DND-41 (cell line): ENCODE measurements around the gene AUTS2.

Source experiments
- ATAC-seq: fragments of 200-7000 bp; cut with Tn5 transposase; 3 replicates; pipeline ENCODE4 v1.9.1; 2021; ENCODE audit warnings: low read depth; ENCODE audit not compliant: insufficient read depth
- DNase-seq: peaks from one replicate; pipeline ENCODE4 v3.0.0-alpha.2; 2020
- H2AFZ ChIP-seq: 2 replicates; pipeline ENCODE4 v1.6.0; 2012; ENCODE audit warnings: low read depth, low read length
- H3K27ac ChIP-seq: 2 replicates; pipeline ENCODE4 v1.5.1; 2012; ENCODE audit warnings: low read length, inconsistent platforms
- H3K27me3 ChIP-seq: fragments of 200-600 bp; sonication (generic); 2 replicates; pipeline ENCODE4 v1.6.0; 2012; ENCODE audit warnings: low read length, mild to moderate bottlenecking, inconsistent platforms; ENCODE audit not compliant: insufficient read depth, poor library complexity
- H3K36me3 ChIP-seq: 2 replicates; pipeline ENCODE4 v1.5.1; 2012; ENCODE audit warnings: low read length, inconsistent platforms; ENCODE audit not compliant: insufficient read depth
- H3K4me1 ChIP-seq: 2 replicates; pipeline ENCODE4 v1.5.1; 2012; ENCODE audit warnings: mild to moderate bottlenecking, low read length; ENCODE audit not compliant: insufficient read depth
- H3K4me2 ChIP-seq: 2 replicates; pipeline ENCODE4 v1.6.0; 2012; ENCODE audit warnings: mild to moderate bottlenecking, moderate library complexity, low read length, inconsistent platforms; ENCODE audit not compliant: insufficient read depth
- H3K4me3 ChIP-seq, 2 experiments: fragments of 200-600 bp in 1 of 2; shearing (Covaris generic) in 1 of 2; 2 replicates each; pipeline ENCODE4 v1.5.1; 2012 to 2016; ENCODE audit warnings: inconsistent platforms in 2 of 2, low read length in 2 of 2, mild to moderate bottlenecking in 2 of 2, low read depth in 1 of 2, moderate library complexity in 1 of 2
- H3K79me2 ChIP-seq: 2 replicates; pipeline ENCODE4 v1.6.0; 2012; ENCODE audit warnings: low read length, inconsistent platforms; ENCODE audit not compliant: insufficient read depth
- H3K9ac ChIP-seq: 2 replicates; pipeline ENCODE4 v1.6.0; 2012; ENCODE audit warnings: low read depth, mild to moderate bottlenecking, inconsistent platforms, low read length, moderate library complexity
- H3K9me3 ChIP-seq: 2 replicates; pipeline ENCODE4 v1.5.1; 2012; ENCODE audit warnings: low read length, moderate library complexity, mild to moderate bottlenecking, inconsistent platforms; ENCODE audit not compliant: insufficient read depth, severe bottlenecking
- H4K20me1 ChIP-seq: 2 replicates; pipeline ENCODE4 v1.6.0; 2012; ENCODE audit warnings: low read length; ENCODE audit not compliant: insufficient read depth
- EZH2 ChIP-seq: IDR thresholded peaks from 3 replicates; pipeline ENCODE4 v1.6.1; 2012; ENCODE audit warnings: borderline replicate concordance, low read depth, mild to moderate bottlenecking, moderate library complexity, low read length, inconsistent platforms; ENCODE audit not compliant: severe bottlenecking
- TF ChIP-seq, protein P1 (sequence below): IDR thresholded peaks from 2 replicates; pipeline ENCODE4 v1.5.1; 2012; ENCODE audit warnings: borderline replicate concordance, low read length, moderate library complexity, mild to moderate bottlenecking; ENCODE audit not compliant: poor library complexity, severe bottlenecking; ENCODE audit errors: extremely low read depth

The AUTS2 gene

DNA sequence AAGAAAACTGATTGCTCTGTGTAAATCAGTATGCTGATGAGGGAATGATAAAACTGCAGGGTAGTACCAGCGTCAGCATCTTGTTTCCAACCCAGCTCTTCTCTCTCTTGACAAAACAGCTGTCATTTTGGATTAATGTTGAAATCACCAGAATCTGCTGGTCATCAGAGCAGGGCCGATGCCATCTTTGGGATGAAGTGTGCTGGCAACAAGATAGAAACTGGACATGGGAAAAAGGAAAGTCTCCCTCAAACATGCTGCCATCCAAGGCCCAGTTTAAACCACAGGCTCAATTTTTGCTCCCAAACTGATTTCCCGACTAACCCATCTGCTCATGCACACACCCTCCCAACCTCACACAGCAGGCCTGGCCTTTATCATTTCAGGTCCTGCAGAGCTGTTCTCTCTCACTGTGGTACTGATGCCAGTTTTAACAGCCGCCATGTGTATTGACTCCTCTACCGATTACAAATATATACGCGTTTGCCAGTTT is 285.2 kb downstream of the AUTS2 start:
- no peak overlapping the region for H3K9ac ChIP-seq
- no peak overlapping the region for H3K27ac ChIP-seq
- no peak for TF ChIP-seq EZH2
- TF ChIP-seq, protein P1, sequence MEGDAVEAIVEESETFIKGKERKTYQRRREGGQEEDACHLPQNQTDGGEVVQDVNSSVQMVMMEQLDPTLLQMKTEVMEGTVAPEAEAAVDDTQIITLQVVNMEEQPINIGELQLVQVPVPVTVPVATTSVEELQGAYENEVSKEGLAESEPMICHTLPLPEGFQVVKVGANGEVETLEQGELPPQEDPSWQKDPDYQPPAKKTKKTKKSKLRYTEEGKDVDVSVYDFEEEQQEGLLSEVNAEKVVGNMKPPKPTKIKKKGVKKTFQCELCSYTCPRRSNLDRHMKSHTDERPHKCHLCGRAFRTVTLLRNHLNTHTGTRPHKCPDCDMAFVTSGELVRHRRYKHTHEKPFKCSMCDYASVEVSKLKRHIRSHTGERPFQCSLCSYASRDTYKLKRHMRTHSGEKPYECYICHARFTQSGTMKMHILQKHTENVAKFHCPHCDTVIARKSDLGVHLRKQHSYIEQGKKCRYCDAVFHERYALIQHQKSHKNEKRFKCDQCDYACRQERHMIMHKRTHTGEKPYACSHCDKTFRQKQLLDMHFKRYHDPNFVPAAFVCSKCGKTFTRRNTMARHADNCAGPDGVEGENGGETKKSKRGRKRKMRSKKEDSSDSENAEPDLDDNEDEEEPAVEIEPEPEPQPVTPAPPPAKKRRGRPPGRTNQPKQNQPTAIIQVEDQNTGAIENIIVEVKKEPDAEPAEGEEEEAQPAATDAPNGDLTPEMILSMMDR = no peak
- H3K9me3 ChIP-seq = no peaks in the 10 kb centered on the region
- no peaks in the 10 kb centered on the region for H3K27me3 ChIP-seq
- no peak overlapping the region for H3K4me3 ChIP-seq
- peaks cover 7% of the 10 kb centered on the region for H3K4me1 ChIP-seq
- no peak overlapping the region for H3K4me2 ChIP-seq
- peaks cover 17% of the 10 kb centered on the region for H3K79me2 ChIP-seq
- H4K20me1 ChIP-seq = 0 out of 2 replicates have a peak, but pooled peaks cover 4% of the 10 kb centered on the region
- no peak for DNase-seq
- ATAC-seq = no peak
- no peak overlapping the region for H2AFZ ChIP-seq
- no peaks in the 10 kb centered on the region for H3K36me3 ChIP-seq

DNA sequence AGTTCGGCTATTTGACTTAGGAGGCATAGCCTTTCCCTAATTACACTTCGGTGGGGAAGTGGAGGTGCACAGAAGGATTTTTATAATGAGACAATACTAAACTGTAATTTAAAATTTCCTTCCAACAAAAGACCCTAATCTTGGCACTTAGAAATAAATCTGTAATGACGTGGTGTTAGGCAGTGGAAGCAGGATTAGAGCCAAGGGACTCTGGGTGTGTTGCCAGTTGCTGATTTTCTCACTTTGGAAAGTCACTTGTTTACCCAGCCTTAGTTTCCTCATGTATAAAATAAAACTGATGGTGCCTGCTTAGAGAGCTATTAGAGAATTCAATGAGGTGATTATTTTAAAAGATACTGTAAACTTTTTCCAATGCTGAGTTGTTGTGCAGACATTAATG is 287.2 kb downstream of the AUTS2 start:
- H3K36me3 ChIP-seq = no peaks in the 10 kb centered on the region
- no peak for ATAC-seq
- H3K4me2 ChIP-seq = no peak overlapping the region
- no peak for DNase-seq
- peaks cover 11% of the 10 kb centered on the region for H3K4me1 ChIP-seq
- H3K4me3 ChIP-seq = no peak overlapping the region
- no peak for TF ChIP-seq EZH2
- TF ChIP-seq, protein P1 = no peak
- H3K9me3 ChIP-seq = no peaks in the 10 kb centered on the region
- H3K27ac ChIP-seq = no peak overlapping the region
- no peaks in the 10 kb centered on the region for H3K27me3 ChIP-seq
- no peak overlapping the region for H3K9ac ChIP-seq
- 0 out of 2 replicates have a peak, but pooled peaks cover 4% of the 10 kb centered on the region for H4K20me1 ChIP-seq
- H2AFZ ChIP-seq = no peak overlapping the region
- peaks cover 22% of the 10 kb centered on the region for H3K79me2 ChIP-seq

DNA sequence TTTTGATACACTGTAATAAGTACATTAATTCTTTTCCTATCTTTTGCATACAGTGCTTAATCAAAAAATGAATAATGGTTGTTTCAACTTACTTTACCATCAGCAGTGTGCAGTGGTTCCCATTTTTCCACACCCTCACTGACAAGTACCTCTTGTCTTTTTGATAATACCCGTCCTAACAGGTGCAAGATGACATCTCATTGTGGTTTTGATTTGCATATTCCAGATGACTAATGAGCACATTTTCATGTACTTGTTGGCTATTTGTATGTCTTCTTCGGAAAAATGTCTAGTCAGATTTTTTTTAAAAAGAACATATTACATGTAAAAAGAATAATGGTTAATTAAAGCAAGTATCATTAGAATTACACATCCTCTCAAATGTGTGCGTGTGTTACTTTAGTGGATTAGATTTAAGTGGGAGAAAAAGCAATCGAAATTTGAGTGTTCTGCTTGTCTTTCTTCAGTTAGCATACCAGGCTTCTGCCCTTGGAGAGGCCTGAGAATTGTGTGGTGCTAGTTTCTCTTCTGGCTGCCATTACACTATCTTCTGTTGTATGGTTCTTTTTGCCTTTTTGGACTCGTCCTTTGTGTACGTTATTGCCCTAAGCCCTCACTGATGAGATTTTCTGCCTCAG is 291.2 kb downstream of the AUTS2 start:
- no peak overlapping the region for H3K9ac ChIP-seq
- DNase-seq = no peak
- ATAC-seq = peak; percentile 52; the same call in 2 of the 3 replicates

More for the DNA sequence above, 291.2 kb downstream of the AUTS2 start:
- peaks cover 10% of the 10 kb centered on the region; the same call in 1 of the 2 replicates for H3K4me1 ChIP-seq
- H3K4me2 ChIP-seq = no peak overlapping the region
- no peak overlapping the region for H3K4me3 ChIP-seq
- peaks cover 34% of the 10 kb centered on the region for H3K79me2 ChIP-seq
- no peaks in the 10 kb centered on the region for H3K36me3 ChIP-seq
- TF ChIP-seq, protein P1 = no peak
- TF ChIP-seq EZH2 = no peak
- H4K20me1 ChIP-seq = 0 out of 2 replicates have a peak, but pooled peaks cover 4% of the 10 kb centered on the region
- no peaks in the 10 kb centered on the region for H3K27me3 ChIP-seq
- H2AFZ ChIP-seq = no peak overlapping the region
- H3K27ac ChIP-seq = no peak overlapping the region
- H3K9me3 ChIP-seq = no peaks in the 10 kb centered on the region
